GM21390 (cell line): ENCODE measurements around the gene C1QBP.
"Not testable (repeated sequence)": the region's sequence is repeated elsewhere in the genome, so short reads cannot be mapped to it uniquely, and the experiment has no call there.

Experiments
- ATAC-seq: cut with Tn5 transposase; IDR thresholded peaks from one replicate; pipeline ENCODE4 v1.9.1; 2021; ENCODE audit not compliant: unreplicated experiment

C1QBP gene

DNA sequence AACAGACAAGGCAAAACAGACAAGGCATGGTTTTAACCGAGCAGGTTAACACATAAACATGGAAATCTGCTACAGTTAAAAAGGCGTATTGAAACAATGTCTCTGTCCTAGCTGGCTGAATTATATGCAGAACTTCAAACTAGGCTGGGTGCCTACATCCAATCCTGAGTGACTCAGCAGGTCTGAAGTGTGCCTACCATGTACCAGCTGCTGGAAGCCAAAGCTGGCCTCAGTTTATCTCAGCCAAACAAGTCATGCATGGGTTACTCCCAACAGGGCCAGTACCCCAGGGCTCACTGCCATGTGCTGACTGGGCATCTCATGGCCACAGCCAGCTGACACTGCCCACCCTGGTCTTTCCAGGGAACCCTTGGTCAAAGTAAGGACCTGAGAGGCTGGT lies 4.0 kb downstream of the C1QBP start:
- no peak for ATAC-seq

DNA sequence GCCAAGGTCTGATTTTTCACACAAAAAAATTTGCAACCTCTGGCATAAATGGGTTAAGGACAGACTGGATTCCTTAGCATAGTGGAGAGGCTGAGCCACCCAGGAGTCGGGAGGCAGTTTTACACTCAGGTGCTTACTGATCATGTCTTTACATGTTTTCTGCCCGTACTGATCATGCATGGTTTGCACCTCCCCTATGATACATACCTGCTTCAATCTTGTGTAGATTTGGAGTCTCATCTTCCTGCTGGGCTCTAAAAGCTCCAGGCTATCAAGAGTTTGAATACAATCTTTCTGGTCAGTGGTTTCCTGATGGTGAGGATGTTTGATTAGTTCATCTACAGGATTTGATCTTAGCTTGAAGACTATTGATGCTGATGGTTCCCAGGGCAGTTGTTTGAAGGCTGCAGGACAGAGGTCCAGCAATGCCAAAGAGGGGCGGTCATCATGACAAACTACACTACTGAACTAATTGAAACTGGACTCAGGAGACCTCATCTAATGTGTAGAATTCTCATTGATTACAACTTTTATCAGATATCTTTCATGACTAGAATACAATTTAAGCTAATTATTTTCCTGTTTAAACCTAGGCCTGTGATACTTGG lies 6.9 kb downstream of the C1QBP start:
- no peak for ATAC-seq

DNA sequence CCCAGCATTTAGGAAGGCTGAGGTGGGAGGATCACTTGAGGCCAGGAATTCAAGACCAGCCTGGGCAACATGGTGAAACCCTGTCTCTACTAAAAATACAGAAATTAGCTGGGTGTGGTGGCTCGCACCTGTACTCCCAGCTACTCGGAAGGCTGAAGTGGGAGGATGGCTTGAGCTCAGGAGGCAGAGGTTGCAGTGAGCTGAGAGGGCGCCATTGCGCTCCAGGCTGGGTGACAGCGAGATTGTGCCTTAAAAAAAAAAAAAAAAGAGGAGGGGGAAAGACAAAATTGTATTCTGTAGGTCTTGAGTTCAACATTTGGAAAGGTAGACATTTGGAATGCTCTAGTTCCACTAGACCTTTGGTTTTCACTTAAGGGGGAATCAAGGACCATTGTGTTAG lies 7.7 kb downstream of the C1QBP start:
- ATAC-seq, result not testable (repeated sequence)

DNA sequence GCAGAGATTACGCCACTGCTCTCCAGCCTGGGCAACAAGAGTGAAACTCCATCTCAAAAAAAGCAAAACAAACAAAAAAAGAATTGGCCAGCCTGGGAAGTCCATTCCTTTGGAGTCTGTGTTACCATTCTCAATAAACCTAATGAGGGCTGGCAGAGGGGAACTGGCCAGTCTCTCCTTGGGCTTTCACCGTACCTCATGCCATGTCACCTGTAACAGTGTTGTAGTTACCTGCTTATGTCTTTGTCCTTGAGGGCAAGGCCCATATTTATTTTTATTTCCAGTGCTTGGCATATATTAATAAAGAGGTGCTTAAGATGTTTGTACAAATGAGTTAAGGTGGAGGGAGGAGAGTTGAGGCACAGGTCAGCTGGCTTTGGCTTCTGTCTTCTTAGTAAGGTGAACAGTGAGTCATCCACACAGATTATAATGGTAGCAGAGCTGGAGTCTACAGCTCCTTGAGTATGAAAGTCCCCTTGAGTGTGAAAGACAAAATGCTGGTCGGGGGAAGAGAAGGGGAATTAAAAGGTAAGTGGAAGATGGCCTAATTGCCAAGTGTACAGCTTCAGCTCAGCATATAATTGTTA lies 8.4 kb downstream of the C1QBP start:
- no peak for ATAC-seq

DNA sequence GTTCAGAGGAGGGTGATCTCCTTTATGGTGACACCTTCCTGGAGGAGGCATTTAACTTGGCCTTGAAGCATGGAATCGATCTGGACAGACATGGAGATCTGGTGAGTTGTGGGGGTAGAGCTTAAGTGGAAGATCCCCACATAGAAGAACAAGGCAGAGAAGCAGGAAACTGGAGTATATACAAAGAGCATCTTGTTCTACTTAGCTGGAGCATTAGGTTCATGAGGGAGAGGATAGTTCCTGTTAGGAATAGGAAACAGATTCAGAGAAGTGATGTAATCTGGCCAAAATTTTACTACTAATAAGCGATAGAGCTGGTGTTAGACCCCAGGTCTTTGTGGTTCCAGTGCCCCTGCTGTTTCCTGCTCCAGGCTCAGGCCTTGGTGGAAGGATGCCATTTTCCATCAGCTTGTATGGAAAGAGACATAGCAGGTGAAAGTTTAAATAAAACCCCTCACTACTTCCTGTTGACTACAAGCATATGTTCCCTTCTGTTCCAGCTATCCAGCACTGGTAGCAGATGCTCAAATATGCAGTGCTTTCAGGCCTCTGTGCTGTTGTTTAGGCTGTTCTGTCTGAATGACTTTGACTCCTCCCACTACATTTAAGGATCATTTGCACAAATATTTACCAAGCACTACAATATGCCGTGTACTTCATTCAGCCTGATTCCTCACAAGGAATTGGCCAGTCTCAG lies 9.6 kb downstream of the C1QBP start:
- ATAC-seq, result no peak

DNA sequence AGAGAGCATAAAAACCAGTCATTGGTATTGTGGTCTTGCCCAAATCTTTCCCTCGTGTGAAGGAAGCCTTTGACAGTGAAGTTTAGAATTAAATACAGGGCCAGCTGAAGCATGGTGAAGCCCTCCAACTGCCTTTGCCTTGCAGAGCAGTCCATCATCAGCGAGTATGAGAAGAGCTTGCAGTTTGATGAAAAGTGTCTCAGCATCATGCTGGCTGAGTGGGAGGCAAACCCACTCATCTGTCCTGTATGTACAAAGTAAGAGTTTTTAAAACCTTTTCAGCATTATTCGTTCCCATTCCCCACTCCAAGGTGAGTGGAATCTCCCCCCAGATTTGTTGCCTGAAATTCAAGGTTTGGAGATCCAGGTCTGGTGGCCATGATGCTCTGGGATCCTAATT lies 13.1 kb downstream of the C1QBP start:
- ATAC-seq, result no peak

DNA sequence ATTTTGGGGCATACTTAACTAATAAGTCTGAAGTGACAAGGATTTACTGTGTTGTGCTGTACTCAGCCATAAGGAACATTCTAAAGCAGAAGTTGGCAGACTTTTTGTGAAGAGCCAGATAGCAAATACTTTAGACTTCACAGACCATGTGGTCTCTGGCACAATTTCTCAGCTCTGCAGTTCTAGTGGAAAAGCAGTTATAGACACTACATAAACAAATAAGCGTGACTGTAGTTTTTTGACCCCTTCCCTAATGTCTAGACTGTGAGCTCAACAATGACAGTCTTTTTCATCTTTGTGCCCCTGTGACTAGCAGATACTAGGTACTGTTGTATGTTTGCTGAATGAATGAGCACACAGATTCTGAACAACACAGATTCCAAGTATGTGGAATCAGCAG lies 14.0 kb downstream of the C1QBP start:
- no peak for ATAC-seq

DNA sequence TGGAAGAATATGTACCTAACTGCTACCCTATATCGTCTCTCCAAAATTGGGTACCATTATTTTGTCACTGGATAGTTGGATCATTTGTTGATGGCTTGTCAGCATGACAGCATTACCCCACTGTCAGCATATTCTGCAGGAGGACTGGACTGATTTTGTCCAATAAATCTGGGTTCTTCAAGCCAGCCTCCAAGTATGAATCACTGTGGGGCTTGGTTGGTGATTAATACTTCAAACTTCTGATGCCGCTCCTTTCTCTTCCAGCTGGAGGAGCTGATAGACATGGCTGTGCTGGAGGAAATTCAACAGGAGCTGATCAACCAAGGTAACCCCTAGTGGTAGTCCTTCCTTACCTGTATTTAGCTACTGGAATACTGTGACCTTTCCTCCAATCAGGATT lies 16.4 kb downstream of the C1QBP start:
- no peak for ATAC-seq

DNA sequence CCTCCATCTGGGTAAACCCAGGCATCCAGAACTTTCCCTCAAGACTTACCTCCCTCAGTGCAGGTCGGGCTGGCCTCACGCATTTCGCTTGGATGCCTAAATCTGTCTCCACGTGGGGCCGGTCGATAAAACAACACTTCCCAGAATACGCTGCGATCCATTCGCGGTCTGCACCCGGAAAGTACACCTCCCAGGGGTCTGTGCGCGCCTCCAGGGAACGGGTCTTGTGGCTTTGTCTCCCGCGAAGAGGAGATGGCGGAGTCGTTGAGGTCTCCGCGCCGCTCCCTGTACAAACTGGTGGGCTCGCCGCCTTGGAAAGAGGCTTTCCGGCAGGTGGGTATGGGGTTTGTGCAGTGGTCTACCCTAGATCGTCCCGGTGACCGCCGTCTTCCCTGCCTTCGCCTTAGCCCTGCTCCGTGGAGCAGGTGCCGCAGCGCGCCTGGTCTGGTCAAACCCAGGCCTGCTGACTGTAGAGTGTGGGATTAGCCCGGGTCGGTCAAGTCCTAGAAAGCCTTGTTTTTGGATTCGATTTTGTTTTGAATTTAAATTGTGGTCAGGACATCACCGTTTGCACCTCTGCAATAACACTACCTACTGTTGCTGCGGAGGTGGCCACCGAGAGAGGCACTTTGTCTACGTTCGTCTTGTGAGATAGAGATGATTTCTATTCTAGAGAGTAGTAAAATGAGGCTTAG lies 18.8 kb downstream of the C1QBP start, which contains the start of gene RPAIN:
RPAIN (plus strand) TSS at position 224 of the 695 bp plus-strand sequence; CDS start at position 253, 29 bp downstream.
- peak; percentile 56 for ATAC-seq

DNA sequence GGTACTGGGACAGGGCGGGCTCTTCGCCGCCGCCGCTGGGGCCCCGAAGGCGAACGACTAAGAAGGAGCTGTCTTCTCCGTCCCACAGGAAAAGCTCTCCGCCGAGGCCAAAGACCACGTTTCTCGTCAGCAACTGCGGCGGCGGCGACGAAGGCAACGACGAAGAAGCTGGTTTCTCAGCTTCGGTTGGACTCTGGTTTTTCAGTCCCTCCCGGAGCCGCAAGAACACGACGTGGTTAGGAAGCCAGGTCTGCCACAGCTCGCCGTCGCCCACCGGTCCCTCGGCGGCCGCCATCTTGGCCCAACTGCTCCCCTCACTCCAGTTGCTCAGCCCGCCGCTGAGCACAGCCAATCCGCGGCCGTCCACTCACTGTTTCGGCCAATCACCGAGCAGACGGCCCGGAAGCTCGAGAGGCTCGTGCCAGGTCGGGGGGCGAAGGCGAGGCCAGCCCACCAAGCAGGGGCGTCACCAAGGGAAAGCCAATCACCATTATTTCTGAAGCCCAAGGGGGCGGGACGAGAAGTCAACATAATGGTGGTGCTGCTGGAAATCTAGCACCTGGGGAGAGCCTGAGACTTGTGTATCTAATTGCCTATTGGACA lies 19.5 kb downstream of the C1QBP start, which contains the start of gene NUP88:
NUP88 (minus strand) TSS at position 307 of the 603 bp plus-strand sequence; CDS start at position 295, 12 bp downstream.
- peak; percentile 84 for ATAC-seq

DNA sequence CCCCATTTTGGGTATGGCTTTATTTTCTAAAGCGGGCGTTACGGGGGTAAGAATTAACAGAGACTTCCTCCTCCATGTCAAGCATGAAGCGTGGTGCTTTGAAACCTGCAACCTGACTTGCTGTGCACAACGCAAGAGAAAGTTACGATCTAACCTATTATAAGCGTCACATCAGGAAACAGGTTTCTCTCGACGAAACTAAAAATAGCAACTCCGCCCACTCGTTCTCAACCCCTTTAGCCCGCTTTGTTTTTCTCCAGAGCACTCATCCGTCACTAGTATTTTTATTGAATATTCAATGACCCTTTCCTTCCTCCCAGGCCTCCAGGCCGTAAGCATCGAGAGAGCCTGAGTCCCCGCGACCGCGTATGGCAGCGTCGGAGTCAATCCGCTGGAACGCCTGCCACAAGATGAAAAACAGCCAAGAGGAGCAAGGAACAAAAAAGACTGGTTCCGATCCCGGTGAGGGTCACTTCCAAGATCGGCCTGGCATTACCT lies 20.0 kb downstream of the C1QBP start:
- no peak for ATAC-seq

DNA sequence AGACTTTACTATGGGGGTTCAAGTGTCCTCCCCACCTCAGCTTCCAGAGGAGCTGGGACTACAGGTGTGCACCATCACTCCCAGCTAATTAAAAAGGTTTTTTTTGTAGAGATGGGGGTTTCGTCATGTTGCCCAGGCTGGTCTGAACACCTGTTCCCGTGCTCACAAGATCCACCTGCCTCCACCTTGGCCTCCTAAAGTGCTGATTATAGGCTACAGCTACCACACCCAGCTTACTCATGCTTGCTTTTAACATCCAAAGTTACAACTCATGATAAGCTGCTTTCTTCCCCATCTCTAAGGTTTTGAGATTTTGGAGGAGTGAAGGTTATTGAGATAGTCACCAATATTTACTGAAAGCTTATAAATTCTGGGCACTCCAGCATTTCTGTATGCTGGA lies 22.1 kb downstream of the C1QBP start:
- no peak for ATAC-seq

DNA sequence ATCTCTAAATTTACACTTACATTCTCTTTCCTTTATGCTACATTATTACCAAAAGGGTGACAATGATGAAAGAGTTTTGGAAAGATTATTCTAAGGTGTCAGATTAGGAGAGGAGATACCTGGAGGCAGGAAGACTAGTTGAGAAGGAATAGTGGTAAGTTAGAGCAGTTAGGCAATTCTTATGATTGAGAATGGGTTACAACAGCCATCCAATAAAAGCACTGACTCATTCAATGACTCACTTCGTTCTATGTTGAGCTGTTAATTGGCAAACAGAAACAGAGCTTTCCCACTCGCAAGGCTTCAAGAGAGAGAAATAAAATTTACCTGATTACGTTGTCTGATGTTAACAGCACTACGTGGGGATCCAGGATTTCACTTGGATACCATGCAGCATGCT lies 25.3 kb downstream of the C1QBP start:
- no peak for ATAC-seq

DNA sequence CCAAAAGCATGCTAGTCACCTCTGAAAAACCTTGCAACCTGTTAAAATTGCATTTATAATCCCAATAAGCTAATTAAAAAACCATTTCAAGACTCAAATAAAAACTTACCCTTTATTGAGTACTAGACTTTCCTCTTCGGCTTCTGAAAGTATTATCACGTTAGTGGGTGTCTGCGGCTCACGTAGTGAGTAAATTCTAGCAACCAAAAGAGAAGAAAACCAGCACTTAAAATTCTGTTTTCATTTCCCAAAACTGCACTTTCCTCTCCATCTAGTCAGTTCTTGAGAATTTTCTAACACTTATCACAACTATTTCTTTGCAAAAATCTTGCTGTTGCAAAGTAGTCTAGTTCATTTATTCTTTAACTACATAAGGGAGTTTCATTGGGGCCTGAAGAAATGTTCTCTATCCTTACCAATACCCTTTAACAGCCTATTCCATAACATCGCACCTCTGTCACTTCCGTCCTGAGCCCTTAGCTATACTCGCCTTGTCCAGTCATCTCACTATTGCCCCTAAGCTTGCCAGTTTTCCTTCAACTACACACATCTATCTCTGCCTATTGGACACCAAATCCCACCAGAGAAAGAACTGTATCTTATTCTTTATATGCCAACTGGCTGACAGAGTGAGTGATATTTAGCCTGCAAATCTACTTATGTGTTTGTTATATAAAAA lies 28.2 kb downstream of the C1QBP start:
- ATAC-seq, result no peak

DNA sequence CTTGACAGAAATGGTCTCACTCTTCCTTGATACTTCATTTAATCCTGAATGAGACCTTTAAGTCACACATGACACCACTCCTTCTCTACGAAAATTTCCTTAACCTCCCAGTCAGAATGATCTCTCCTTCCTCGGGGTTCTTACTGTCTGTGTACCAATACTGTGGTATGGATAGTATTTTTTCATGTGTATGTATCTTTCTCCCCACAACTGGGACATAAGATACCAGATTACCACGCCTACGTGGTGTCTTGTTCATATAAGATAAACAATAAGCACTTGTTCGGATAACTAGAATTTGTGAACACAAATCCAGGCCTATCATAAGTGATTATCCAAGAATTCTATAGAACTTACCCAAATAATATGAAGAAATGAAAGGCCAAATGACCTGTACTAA lies 30.8 kb downstream of the C1QBP start:
- no peak for ATAC-seq

DNA sequence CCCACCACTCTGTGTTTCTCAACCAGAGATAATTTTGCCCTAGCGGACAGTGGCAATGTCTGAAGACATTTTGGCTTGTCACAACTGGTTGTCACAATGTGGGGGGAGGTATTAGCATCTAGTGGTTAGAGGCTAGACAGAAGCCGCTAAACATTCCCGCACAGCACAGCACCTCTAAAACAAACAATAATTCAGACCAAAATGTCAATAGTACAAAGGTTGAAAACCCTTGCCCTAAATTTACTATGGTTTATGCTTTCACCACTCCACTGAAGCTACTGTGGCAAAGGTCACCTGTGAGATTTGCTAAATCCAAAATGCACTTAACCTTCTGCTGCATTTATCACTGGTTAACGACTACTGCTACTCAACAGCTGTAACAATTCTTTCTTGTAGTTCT lies 33.6 kb downstream of the C1QBP start:
- no peak for ATAC-seq

DNA sequence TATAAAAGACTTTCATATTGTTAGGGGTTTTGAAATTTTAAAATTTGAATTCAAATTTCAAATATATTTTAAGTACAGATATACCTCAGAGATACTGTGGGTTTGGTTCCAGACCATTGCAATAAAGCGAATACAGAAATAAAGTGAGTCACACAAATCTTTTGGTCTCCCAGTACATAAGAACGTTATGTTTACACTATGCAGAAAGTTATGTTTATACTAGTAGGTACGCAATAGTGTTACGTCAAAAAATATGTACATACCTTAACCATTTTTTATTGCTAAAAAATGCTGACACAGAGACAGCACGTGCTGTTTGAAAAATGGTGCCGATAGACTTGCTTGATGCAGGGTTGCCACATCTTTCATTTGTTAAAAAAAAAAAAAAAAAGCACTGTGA lies 39.2 kb downstream of the C1QBP start:
- no peak for ATAC-seq

DNA sequence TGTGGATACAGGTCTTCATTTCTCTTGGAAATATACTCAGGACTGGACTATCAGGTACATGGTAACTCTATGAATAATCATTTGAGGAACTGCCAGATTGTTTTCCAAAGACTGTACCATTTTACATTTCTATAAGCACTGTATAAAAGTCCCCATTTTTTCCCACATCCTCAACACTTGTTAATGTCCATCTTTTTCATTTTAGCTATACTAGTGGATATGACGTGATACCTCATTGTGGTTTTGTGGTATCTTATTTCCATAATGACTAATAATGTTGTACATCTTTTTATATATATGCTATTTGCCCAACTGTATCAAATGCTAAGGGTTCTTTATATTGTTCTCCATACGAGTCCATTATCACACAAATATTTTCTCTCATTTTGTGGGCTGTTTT lies 42.3 kb downstream of the C1QBP start:
- ATAC-seq, result no peak

DNA sequence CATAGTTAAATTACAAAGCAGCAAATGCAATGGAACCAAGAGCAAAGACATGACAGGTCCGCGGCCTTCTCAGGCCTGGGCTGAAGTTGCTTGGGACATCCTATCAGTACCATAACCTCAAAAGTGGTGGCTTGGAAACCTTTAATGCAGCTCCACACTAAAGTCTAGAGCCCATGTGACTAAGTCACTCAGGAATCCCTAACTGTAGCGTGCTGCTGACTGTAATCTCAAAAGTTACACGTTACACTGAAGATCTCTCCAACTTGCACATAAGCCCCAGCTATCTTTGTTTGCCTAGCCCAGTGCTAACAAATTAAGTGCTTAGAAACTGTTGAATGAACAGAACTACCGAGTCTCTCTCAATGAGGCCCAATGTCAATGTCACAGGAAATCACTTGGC lies 47.3 kb downstream of the C1QBP start:
- no peak for ATAC-seq
